GM18951 (cell line): ENCODE results near the gene SLC6A6.

Source experiments
- POLR2A ChIP-seq: IDR thresholded peaks from 4 replicates; pipeline ENCODE4 v1.6.1; 2011; ENCODE audit warnings: mild to moderate bottlenecking; ENCODE audit not compliant: insufficient read length, insufficient read depth; ENCODE audit errors: extremely low read depth
- in situ Hi-C: fragments of 300-500 bp; cut with MboI; formaldehyde crosslinking; loops from one replicate; pipeline ENCODE4 v1.12.0; 2022; ENCODE audit warnings: low sequenced_read_pairs, mixed read lengths, inconsistent platforms; ENCODE audit not compliant: unreplicated experiment

Gene SLC6A6

DNA sequence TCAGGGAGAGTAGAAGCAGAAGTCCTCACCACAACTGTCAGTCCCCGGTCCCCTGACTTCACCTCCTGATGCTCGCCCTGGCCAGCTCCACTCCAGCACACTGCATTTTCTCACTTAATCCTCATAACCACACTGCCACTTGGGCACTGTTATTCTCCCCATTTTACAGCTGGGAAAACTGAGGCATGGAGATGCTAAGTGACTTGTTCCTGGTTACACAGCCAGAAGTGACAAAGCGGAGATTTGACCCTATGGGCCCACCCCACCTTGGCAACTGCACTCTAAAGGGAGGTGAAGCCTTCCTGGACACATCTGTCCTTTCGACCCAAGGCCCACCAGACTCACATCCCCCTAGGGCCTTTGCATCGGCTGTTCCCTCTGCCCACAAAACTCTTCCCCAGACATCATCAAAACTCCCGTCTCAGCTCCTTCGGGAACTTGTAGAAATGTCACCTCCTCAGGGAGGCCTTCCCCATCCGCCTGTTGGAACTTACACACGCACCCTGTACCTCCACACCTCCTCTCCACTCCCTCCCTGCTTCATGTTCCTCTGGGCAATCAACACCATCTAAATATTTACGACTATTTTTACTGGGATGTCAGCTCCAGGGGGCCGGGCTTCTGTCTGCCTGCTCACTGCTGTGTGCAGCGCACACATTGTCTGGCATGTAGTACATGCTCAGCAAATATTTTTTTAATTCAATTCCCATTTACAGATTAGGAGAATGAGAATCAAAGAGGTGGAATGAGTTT, 134.6 kb downstream of the SLC6A6 start:
- TF ChIP-seq POLR2A, result no peak
- in situ Hi-C loops, result no loop called here

GRCh38 chr3:14537590-14538450, 135.4 kb downstream of the SLC6A6 start:
- no peak for TF ChIP-seq POLR2A
- in situ Hi-C loops, result no loop called here

GRCh38 chr3:14538451-14539088, 136.2 kb downstream of the SLC6A6 start:
- in situ Hi-C loops, result no loop called here
- TF ChIP-seq POLR2A, result no peak
